D341Med (cell line): ENCODE data around the gene MPST.
"Not testable (repeated sequence)": the region's sequence is repeated elsewhere in the genome, so short reads cannot be mapped to it uniquely, and the experiment has no call there.

Experiments
- DNase-seq: peaks from one replicate; pipeline ENCODE4 v3.0.0; 2012; ENCODE audit warnings: low spot score

MPST gene

GRCh38 chr22:37060801-37061610 lies 41.5 kb downstream of the MPST start:
- DNase-seq = no peak

- no peak for DNase-seq
These were observed 42.3 kb downstream of the MPST start for GRCh38 chr22:37061611-37062375.

GRCh38 chr22:37062376-37062675 lies 42.8 kb downstream of the MPST start:
- DNase-seq = no peak

- no peak for DNase-seq
These were observed 43.3 kb downstream of the MPST start for GRCh38 chr22:37062702-37063381.

GRCh38 chr22:37063431-37064420 lies 44.2 kb downstream of the MPST start:
- DNase-seq = no peak

- no peak for DNase-seq
These were observed 45.0 kb downstream of the MPST start for GRCh38 chr22:37064553-37064952.

GRCh38 chr22:37065180-37065579 lies 45.6 kb downstream of the MPST start:
- no peak for DNase-seq

- DNase-seq = no peak
These were observed 46.4 kb downstream of the MPST start for GRCh38 chr22:37065961-37066360.

- no peak for DNase-seq
These were observed 47.9 kb downstream of the MPST start for GRCh38 chr22:37067428-37067827.

- DNase-seq = no peak
These were observed 49.3 kb downstream of the MPST start for GRCh38 chr22:37068859-37069258.

GRCh38 chr22:37069319-37069718 lies 49.8 kb downstream of the MPST start:
- no peak for DNase-seq

GRCh38 chr22:37069719-37070118 lies 50.2 kb downstream of the MPST start:
- DNase-seq = no peak

GRCh38 chr22:37070334-37070733 lies 50.8 kb downstream of the MPST start:
- no peak for DNase-seq

GRCh38 chr22:37070744-37071143 lies 51.2 kb downstream of the MPST start:
- no peak for DNase-seq

GRCh38 chr22:37071850-37072592 lies 52.5 kb downstream of the MPST start:
- not testable (repeated sequence) for DNase-seq

- no peak for DNase-seq
These were observed 53.1 kb downstream of the MPST start for GRCh38 chr22:37072673-37073072.

GRCh38 chr22:37074537-37074936 lies 55.0 kb downstream of the MPST start:
- DNase-seq = no peak

GRCh38 chr22:37075046-37075445 lies 55.5 kb downstream of the MPST start:
- DNase-seq = no peak

- no peak for DNase-seq
These were observed 56.4 kb downstream of the MPST start for GRCh38 chr22:37075822-37076433.

GRCh38 chr22:37077802-37078448 lies 58.4 kb downstream of the MPST start:
- peak; percentile 91 for DNase-seq
